Esophagus (tissue), 2 donors: ENCODE data around the gene PCDHA7. TPM values are rescaled to one million over a fixed set of nuclear protein-coding genes. Genes with fewer than 3 reads are reported as not detected.
"Not testable (repeated sequence)": the region's sequence is repeated elsewhere in the genome, so short reads cannot be mapped to it uniquely, and the experiment has no call there.

ENCODE experiments used
- H3K27ac ChIP-seq, 2 donors: one replicate each; pipeline ENCODE4 v1.5.1; 2013; ENCODE audit warnings: low read depth in 2 of 2, mild to moderate bottlenecking in 2 of 2, inconsistent platforms in 1 of 2, low read length in 1 of 2, moderate library complexity in 1 of 2
- H3K27me3 ChIP-seq, 2 donors: one replicate each; pipeline ENCODE4 v1.6.1; 2013; ENCODE audit warnings: low read length in 2 of 2, control low read depth in 1 of 2, mild to moderate bottlenecking in 1 of 2; ENCODE audit not compliant: insufficient read depth in 2 of 2, control insufficient read depth in 1 of 2
- H3K36me3 ChIP-seq, 2 donors: one replicate each; pipeline ENCODE4 v1.6.1; 2013; ENCODE audit warnings: low read length in 1 of 2; ENCODE audit not compliant: control insufficient read depth in 2 of 2, insufficient read depth in 2 of 2
- H3K4me1 ChIP-seq, 2 donors: one replicate each; pipeline ENCODE4 v1.6.1; 2013; ENCODE audit warnings: low read length in 1 of 2; ENCODE audit not compliant: control insufficient read depth in 2 of 2, insufficient read depth in 2 of 2
- H3K4me3 ChIP-seq, 2 donors: one replicate each; pipeline ENCODE4 v1.5.1; 2013; ENCODE audit warnings: low read length in 2 of 2, mild to moderate bottlenecking in 2 of 2, low read depth in 1 of 2, moderate library complexity in 1 of 2
- H3K9me3 ChIP-seq, 2 donors: one replicate each; pipeline ENCODE4 v1.6.1; 2013; ENCODE audit warnings: mild to moderate bottlenecking in 2 of 2, low read depth in 1 of 2, low read length in 1 of 2, moderate library complexity in 1 of 2; ENCODE audit not compliant: control insufficient read depth in 2 of 2, insufficient read depth in 1 of 2
- WGBS, 2 donors: extraction: QIAGEN DNeasy Blood & Tissue Kit; methylation state at CpG; one replicate each; pipeline ENCODE4 v1.1.7; 2013; 5-methylcytosine and 5-hydroxymethylcytosine counted together
- polyA plus RNA-seq, 2 donors: library from polyadenylated mRNA; stranded (reverse); fragments of 200-250 nt; gene quantifications; one replicate each; pipeline ENCODE4 v1.2.3, GENCODE V29; 2013
- donor health status: healthy with polysubstance abuse.
- donor health status: Bipolar disorder and iron deficiency.

The PCDHA7 gene
- polyA plus RNA-seq, 2 donors, result 0.01 to 0.02 TPM

- Histone ChIP-seq H3K27ac (no peak within 1 kb of the TSS), H3K9me3 (peaks cover 2 to 24% of the 10 kb centered on the region in 2 donors), H3K36me3 (no peaks in the 10 kb centered on the region), H3K4me3 (no peak within 1 kb of the TSS), H3K4me1 (no peaks in the 10 kb centered on the region), H3K27me3 (no peaks in the 10 kb centered on the region)
- WGBS, 2 donors, result 25 to 32% methylated on average over 41 to 47 of the region's 47 CpGs
Measured at GRCh38 chr5:140840978-140841962, 7.2 kb downstream of the PCDHA7 start, which contains the start of gene PCDHA8. Gene PCDHA8, plus strand, starts transcription at chr5:140841187. Its CDS starts 135 bp downstream, at chr5:140841322.

GRCh38 chr5:140842798-140843733 is 9.0 kb downstream of the PCDHA7 start:
- Histone ChIP-seq H3K27me3 (no peaks in the 10 kb centered on the region), H3K27ac (no peak overlapping the region), H3K4me3 (no peak overlapping the region), H3K36me3 (no peaks in the 10 kb centered on the region), H3K4me1 (no peaks in the 10 kb centered on the region), H3K9me3 (peaks cover 0 to 21% of the 10 kb centered on the region in 2 donors)
- 55 to 67% methylated on average over 1 to 87 of the region's 87 CpGs for WGBS, 2 donors

GRCh38 chr5:140848139-140849102 is 14.4 kb downstream of the PCDHA7 start, which contains the start of gene PCDHA9:
Gene PCDHA9, plus strand, starts transcription at chr5:140848382. Its CDS starts 114 bp downstream, at chr5:140848496.
- H3K27ac ChIP-seq, H3K4me1 ChIP-seq, H3K27me3 ChIP-seq, H3K4me3 ChIP-seq, H3K36me3 ChIP-seq: not testable (repeated sequence)
- peaks cover 0 to 20% of the 10 kb centered on the region in 2 donors for H3K9me3 ChIP-seq
- WGBS, 2 donors, result 18 to 24% methylated on average over 10 to 46 of the region's 48 CpGs

- H3K27ac ChIP-seq, result not testable (repeated sequence)
Measured at GRCh38 chr5:140849831-140850634, 16.0 kb downstream of the PCDHA7 start.

GRCh38 chr5:140855772-140856674 is 22.0 kb downstream of the PCDHA7 start, which contains the start of gene PCDHA10:
Gene PCDHA10, plus strand, starts transcription at chr5:140855897. Its CDS starts 152 bp downstream, at chr5:140856049.
- Histone ChIP-seq H3K27me3 (no peaks in the 10 kb centered on the region), H3K27ac (no peak within 1 kb of the TSS), H3K9me3 (peaks cover 0 to 18% of the 10 kb centered on the region in 2 donors), H3K36me3 (no peaks in the 10 kb centered on the region), H3K4me1 (no peaks in the 10 kb centered on the region), H3K4me3 (no peak within 1 kb of the TSS)
- 28 to 35% methylated on average over 8 to 44 of the region's 44 CpGs for WGBS, 2 donors

More at GRCh38 chr5:140849831-140850634, 16.0 kb downstream of the PCDHA7 start:
- peaks cover 0 to 19% of the 10 kb centered on the region in 2 donors for H3K9me3 ChIP-seq
- WGBS, 2 donors, result 50 to 57% methylated on average over 8 to 101 of the region's 101 CpGs
- H3K36me3 ChIP-seq, H3K27me3 ChIP-seq, H3K4me1 ChIP-seq, H3K4me3 ChIP-seq: not testable (repeated sequence)

GRCh38 chr5:140857177-140857986 is 23.3 kb downstream of the PCDHA7 start:
- Histone ChIP-seq H3K27me3 (no peaks in the 10 kb centered on the region), H3K4me3 (no peak overlapping the region), H3K9me3 (peaks cover 2 to 27% of the 10 kb centered on the region in 2 donors), H3K36me3 (no peaks in the 10 kb centered on the region), H3K27ac (no peak overlapping the region), H3K4me1 (no peaks in the 10 kb centered on the region)
- 61 to 68% methylated on average over 13 to 94 of the region's 94 CpGs for WGBS, 2 donors

GRCh38 chr5:140857987-140858240 is 23.8 kb downstream of the PCDHA7 start:
- H3K27ac ChIP-seq, result no peak overlapping the region
- no peaks in the 10 kb centered on the region for H3K4me1 ChIP-seq
- WGBS, 2 donors, result 63% methylated on average over 22 of the region's 22 CpGs; no CpG with 5 or more reads in 1 of the 2 donors
- no peaks in the 10 kb centered on the region for H3K27me3 ChIP-seq
- H3K9me3 ChIP-seq, result peaks cover 7 to 32% of the 10 kb centered on the region in 2 donors
- no peak overlapping the region for H3K4me3 ChIP-seq
- H3K36me3 ChIP-seq, result no peaks in the 10 kb centered on the region
